ENCODE data around the gene C9orf50.

Gene C9orf50

GRCh38 chr9:129586685-129587084 is 34.2 kb downstream of the C9orf50 start:
- no peak for DNase-seq

GRCh38 chr9:129586245-129586644 is 34.7 kb downstream of the C9orf50 start:
- DNase-seq, result no peak

- DNase-seq, result no peak
Measured at GRCh38 chr9:129585352-129585751, 35.5 kb downstream of the C9orf50 start.

GRCh38 chr9:129584136-129584535 is 36.8 kb downstream of the C9orf50 start:
- DNase-seq, result peak; percentile 61

- DNase-seq, result no peak
Measured at GRCh38 chr9:129583308-129584038, 37.4 kb downstream of the C9orf50 start.

GRCh38 chr9:129582855-129583254 is 38.0 kb downstream of the C9orf50 start:
- peak; percentile 31 for DNase-seq

GRCh38 chr9:129581505-129582189 is 39.3 kb downstream of the C9orf50 start:
- DNase-seq, result no peak

- DNase-seq, result peak; percentile 46
Measured at GRCh38 chr9:129580211-129580915, 40.5 kb downstream of the C9orf50 start.

- DNase-seq, result no peak
Measured at GRCh38 chr9:129579294-129579693, 41.6 kb downstream of the C9orf50 start.

GRCh38 chr9:129576546-129577543 is 44.1 kb downstream of the C9orf50 start:
- DNase-seq, result no peak

- no peak for DNase-seq
Measured at GRCh38 chr9:129575818-129576217, 45.1 kb downstream of the C9orf50 start.

GRCh38 chr9:129574911-129575585 is 45.9 kb downstream of the C9orf50 start:
- DNase-seq, result no peak

- DNase-seq, result no peak
Measured at GRCh38 chr9:129573977-129574376, 46.9 kb downstream of the C9orf50 start.

GRCh38 chr9:129572517-129572916 is 48.4 kb downstream of the C9orf50 start:
- DNase-seq, result no peak

GRCh38 chr9:129572052-129572425 is 48.9 kb downstream of the C9orf50 start:
- DNase-seq, result no peak

GRCh38 chr9:129571298-129572051 is 49.4 kb downstream of the C9orf50 start:
- DNase-seq, result no peak

- peak; percentile 38 for DNase-seq
Measured at GRCh38 chr9:129570450-129571297, 50.2 kb downstream of the C9orf50 start.

- DNase-seq, result no peak
Measured at GRCh38 chr9:129569502-129570449, 51.1 kb downstream of the C9orf50 start.

Measured in activated naive CD4-positive, alpha-beta T cell treated with Interleukin-2 at 50 U/mL for 16 hours (primary cell).